ENCODE data around the gene DDAH1.
"Not testable (repeated sequence)": the region's sequence is repeated elsewhere in the genome, so short reads cannot be mapped to it uniquely, and the experiment has no call there.

Gene DDAH1

DNA sequence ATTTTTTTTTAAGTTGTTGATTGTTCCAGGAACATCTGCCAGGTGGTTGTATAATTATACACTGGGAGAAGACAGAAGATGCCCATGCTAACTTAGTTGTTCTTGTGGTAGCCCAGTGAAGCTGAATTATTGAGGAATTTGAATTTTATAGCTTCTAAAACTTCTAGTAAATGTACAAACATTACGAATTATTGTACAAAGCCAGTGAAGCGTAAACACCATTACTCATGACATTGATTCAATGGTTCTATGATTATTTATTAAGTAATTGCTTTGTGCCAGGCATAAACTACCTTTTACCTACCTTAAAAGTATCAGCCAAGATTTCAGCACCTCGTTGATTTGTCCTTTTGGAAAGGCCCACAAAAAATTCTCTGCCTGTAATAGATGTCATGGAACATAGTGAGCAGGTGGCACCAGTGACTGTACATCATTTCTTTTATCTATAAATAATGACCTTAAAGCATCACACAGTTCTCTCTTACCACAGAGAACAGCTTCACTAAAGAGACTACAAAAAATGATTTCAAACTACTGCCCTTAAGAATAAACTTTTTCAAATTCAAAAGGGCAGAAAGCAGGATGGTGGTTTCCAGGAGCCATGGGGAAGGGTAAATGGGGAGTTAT lies 113.6 kb downstream of the DDAH1 start:
- H3K79me2 ChIP-seq (ENCODE audit: low read length) = no peaks in the 10 kb centered on the region
- no peak overlapping the region for H2AFZ ChIP-seq (ENCODE audit: low read depth, low read length)
- no peak overlapping the region for H3K4me2 ChIP-seq (ENCODE audit: low read length)
- no peak overlapping the region for H3K27ac ChIP-seq (ENCODE audit: low read length)
- H3K9ac ChIP-seq (ENCODE audit: low read length) = no peak overlapping the region
- no peaks in the 10 kb centered on the region for H3K9me3 ChIP-seq (ENCODE audit: insufficient read depth, low read length)
- no peaks in the 10 kb centered on the region for H3K36me3 ChIP-seq (replicated peaks; ENCODE audit: low read depth, low read length)
- no peaks in the 10 kb centered on the region for H4K20me1 ChIP-seq (ENCODE audit: insufficient read depth, low read length)
- no peaks in the 10 kb centered on the region for H3K27me3 ChIP-seq (ENCODE audit: low read depth, low read length)
- TF ChIP-seq EZH2phosphoT487 (IDR thresholded peaks at IDR 0.05; ENCODE audit: low read depth) = no peak
- TF ChIP-seq, protein P1, sequence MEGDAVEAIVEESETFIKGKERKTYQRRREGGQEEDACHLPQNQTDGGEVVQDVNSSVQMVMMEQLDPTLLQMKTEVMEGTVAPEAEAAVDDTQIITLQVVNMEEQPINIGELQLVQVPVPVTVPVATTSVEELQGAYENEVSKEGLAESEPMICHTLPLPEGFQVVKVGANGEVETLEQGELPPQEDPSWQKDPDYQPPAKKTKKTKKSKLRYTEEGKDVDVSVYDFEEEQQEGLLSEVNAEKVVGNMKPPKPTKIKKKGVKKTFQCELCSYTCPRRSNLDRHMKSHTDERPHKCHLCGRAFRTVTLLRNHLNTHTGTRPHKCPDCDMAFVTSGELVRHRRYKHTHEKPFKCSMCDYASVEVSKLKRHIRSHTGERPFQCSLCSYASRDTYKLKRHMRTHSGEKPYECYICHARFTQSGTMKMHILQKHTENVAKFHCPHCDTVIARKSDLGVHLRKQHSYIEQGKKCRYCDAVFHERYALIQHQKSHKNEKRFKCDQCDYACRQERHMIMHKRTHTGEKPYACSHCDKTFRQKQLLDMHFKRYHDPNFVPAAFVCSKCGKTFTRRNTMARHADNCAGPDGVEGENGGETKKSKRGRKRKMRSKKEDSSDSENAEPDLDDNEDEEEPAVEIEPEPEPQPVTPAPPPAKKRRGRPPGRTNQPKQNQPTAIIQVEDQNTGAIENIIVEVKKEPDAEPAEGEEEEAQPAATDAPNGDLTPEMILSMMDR (IDR thresholded peaks at IDR 0.05; ENCODE audit: low read depth, low read length) = no peak
- no peak overlapping the region for H3K4me3 ChIP-seq (ENCODE audit: low read length)
- no peaks in the 10 kb centered on the region for H3K4me1 ChIP-seq (ENCODE audit: low read length)

DNA sequence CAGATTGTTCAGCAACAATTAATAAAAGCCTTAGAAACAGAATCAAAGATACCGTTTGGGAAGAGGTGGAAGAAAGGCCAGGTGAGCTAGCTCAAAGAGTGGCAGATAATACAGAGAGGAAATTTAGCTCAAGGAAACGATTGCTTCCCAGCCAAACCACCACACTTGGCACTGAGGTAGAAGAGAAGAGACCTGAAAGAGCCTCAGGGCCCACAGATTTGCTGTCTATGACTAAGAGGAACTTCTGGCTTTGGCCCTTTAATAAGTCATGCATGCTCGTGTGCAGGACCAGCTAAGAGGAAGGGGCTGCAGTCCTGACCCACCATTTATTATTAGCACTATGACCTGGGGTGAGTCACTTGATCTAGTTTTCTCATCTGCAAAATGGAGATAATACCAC lies 115.7 kb downstream of the DDAH1 start:
- H3K79me2 ChIP-seq (ENCODE audit: low read length) = no peaks in the 10 kb centered on the region
- H3K9me3 ChIP-seq (ENCODE audit: insufficient read depth, low read length) = no peaks in the 10 kb centered on the region
- no peak overlapping the region for H3K4me2 ChIP-seq (ENCODE audit: low read length)
- no peaks in the 10 kb centered on the region for H3K36me3 ChIP-seq (replicated peaks; ENCODE audit: low read depth, low read length)
- no peak overlapping the region for H2AFZ ChIP-seq (ENCODE audit: low read depth, low read length)
- TF ChIP-seq, protein P1 (IDR thresholded peaks at IDR 0.05; ENCODE audit: low read depth, low read length) = no peak
- TF ChIP-seq EZH2phosphoT487 (IDR thresholded peaks at IDR 0.05; ENCODE audit: low read depth) = no peak
- no peaks in the 10 kb centered on the region for H3K27me3 ChIP-seq (ENCODE audit: low read depth, low read length)
- no peaks in the 10 kb centered on the region for H3K4me1 ChIP-seq (ENCODE audit: low read length)
- no peaks in the 10 kb centered on the region for H4K20me1 ChIP-seq (ENCODE audit: insufficient read depth, low read length)
- no peak overlapping the region for H3K4me3 ChIP-seq (ENCODE audit: low read length)
- no peak overlapping the region for H3K27ac ChIP-seq (ENCODE audit: low read length)
- no peak overlapping the region for H3K9ac ChIP-seq (ENCODE audit: low read length)

DNA sequence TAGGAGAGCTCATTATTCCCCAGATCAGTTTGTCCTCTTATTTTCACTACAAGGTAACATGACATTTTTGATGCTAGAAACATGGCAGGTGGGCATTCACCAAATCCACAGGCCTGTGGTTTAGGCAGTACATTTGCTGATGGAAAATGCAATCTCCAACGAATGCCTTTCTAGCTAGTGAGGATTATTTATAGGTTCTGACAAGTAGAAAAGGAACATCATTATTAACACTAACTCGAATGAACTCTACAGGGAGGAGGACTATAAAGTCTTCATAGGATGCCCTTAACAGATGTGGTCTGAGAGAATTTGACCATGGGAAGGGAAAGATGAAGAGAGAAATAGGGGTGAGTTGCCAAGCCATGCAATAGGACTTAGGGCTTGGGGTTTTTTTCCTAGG lies 117.1 kb downstream of the DDAH1 start:
- no peak overlapping the region for H3K4me2 ChIP-seq (ENCODE audit: low read length)
- no peaks in the 10 kb centered on the region for H3K79me2 ChIP-seq (ENCODE audit: low read length)
- no peaks in the 10 kb centered on the region for H3K9me3 ChIP-seq (ENCODE audit: insufficient read depth, low read length)
- no peaks in the 10 kb centered on the region for H4K20me1 ChIP-seq (ENCODE audit: insufficient read depth, low read length)
- no peaks in the 10 kb centered on the region for H3K36me3 ChIP-seq (replicated peaks; ENCODE audit: low read depth, low read length)
- no peaks in the 10 kb centered on the region for H3K4me1 ChIP-seq (ENCODE audit: low read length)
- no peak overlapping the region for H2AFZ ChIP-seq (ENCODE audit: low read depth, low read length)
- no peaks in the 10 kb centered on the region for H3K27me3 ChIP-seq (ENCODE audit: low read depth, low read length)
- H3K4me3 ChIP-seq (ENCODE audit: low read length) = no peak overlapping the region
- no peak overlapping the region for H3K9ac ChIP-seq (ENCODE audit: low read length)
- TF ChIP-seq, protein P1 (IDR thresholded peaks at IDR 0.05; ENCODE audit: low read depth, low read length) = no peak
- TF ChIP-seq EZH2phosphoT487 (IDR thresholded peaks at IDR 0.05; ENCODE audit: low read depth) = no peak
- no peak overlapping the region for H3K27ac ChIP-seq (ENCODE audit: low read length)

DNA sequence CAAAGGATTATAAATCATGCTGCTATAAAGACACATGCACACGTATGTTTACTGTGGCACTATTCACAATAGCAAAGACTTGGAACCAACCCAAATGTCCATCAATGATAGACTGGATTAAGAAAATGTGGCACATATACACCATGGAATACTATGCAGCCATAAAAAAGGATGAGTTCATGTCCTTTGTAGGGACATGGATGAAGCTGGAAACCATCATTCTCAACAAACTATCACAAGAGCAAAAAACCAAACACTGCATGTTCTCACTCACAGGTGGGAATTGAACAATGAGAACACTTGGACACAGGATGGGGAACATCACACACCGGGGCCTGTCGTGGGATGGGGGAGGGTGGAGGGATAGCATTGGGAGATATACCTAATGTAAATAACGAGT lies 117.7 kb downstream of the DDAH1 start:
- not testable (repeated sequence) for H2AFZ ChIP-seq (ENCODE audit: low read depth, low read length); H3K4me1 ChIP-seq (ENCODE audit: low read length); H3K79me2 ChIP-seq (ENCODE audit: low read length); H3K9me3 ChIP-seq (ENCODE audit: insufficient read depth, low read length); H3K4me3 ChIP-seq (ENCODE audit: low read length); H3K27ac ChIP-seq (ENCODE audit: low read length); H3K9ac ChIP-seq (ENCODE audit: low read length); H4K20me1 ChIP-seq (ENCODE audit: insufficient read depth, low read length); H3K36me3 ChIP-seq (replicated peaks; ENCODE audit: low read depth, low read length); H3K27me3 ChIP-seq (ENCODE audit: low read depth, low read length); H3K4me2 ChIP-seq (ENCODE audit: low read length)
